Stimulated activated CD8-positive, alpha-beta memory T cell treated with anti-CD3 and anti-CD28 coated beads, Interleukin-12 subunit alpha, Interleukin-12 subunit beta, amount 100 ng/mL, for 1 hour (primary cell): ENCODE measurements around the gene ABCB10.
A peak's percentile ranks its signal among the peaks of the same experiment; 100 is the strongest.
"Not testable (repeated sequence)": the region's sequence is repeated elsewhere in the genome, so short reads cannot be mapped to it uniquely, and the experiment has no call there.

Source experiments
- DNase-seq: peaks from one replicate; pipeline ENCODE4 v3.0.0-alpha.2; 2020; ENCODE audit warnings: low read depth

ABCB10 gene

GRCh38 chr1:229558460-229559335 is at the start of gene ABCB10:
Gene ABCB10, minus strand, starts transcription at chr1:229558707. Its CDS starts 55 bp downstream, at chr1:229558652.
- peak; percentile 65 for DNase-seq

- no peak for DNase-seq
These were observed 48.9 kb upstream of the ABCB10 start for GRCh38 chr1:229607370-229607769.

GRCh38 chr1:229603371-229604005 is 45.0 kb upstream of the ABCB10 start:
- no peak for DNase-seq

GRCh38 chr1:229600229-229600628 is 41.7 kb upstream of the ABCB10 start:
- no peak for DNase-seq

- no peak for DNase-seq
These were observed 40.9 kb upstream of the ABCB10 start for GRCh38 chr1:229599218-229599954.

GRCh38 chr1:229597877-229598276 is 39.4 kb upstream of the ABCB10 start:
- DNase-seq = no peak

- no peak for DNase-seq
These were observed 38.6 kb upstream of the ABCB10 start for GRCh38 chr1:229596925-229597699.

- DNase-seq = not testable (repeated sequence)
These were observed 37.4 kb upstream of the ABCB10 start for GRCh38 chr1:229595876-229596275.

- DNase-seq = no peak
These were observed 35.9 kb upstream of the ABCB10 start for GRCh38 chr1:229594227-229595008.

- DNase-seq = no peak
These were observed 35.3 kb upstream of the ABCB10 start for GRCh38 chr1:229593800-229594199.

GRCh38 chr1:229590119-229590518 is 31.6 kb upstream of the ABCB10 start:
- no peak for DNase-seq

GRCh38 chr1:229585338-229585737 is 26.8 kb upstream of the ABCB10 start:
- no peak for DNase-seq

- no peak for DNase-seq
These were observed 24.2 kb upstream of the ABCB10 start for GRCh38 chr1:229582715-229583114.

- no peak for DNase-seq
These were observed 23.6 kb upstream of the ABCB10 start for GRCh38 chr1:229582011-229582694.

- DNase-seq = no peak
These were observed 23.0 kb upstream of the ABCB10 start for GRCh38 chr1:229581485-229581884.

- no peak for DNase-seq
These were observed 20.7 kb upstream of the ABCB10 start for GRCh38 chr1:229579059-229579673.

- DNase-seq = no peak
These were observed 19.9 kb upstream of the ABCB10 start for GRCh38 chr1:229578168-229579058.

GRCh38 chr1:229574679-229575442 is 16.4 kb upstream of the ABCB10 start:
- DNase-seq = no peak
